HEK293 (cell line): ENCODE results near the gene FANCC.

ENCODE experiments used
- CTCF ChIA-PET: fragments of 350-600 bp; formaldehyde crosslinking; extraction: SDS; loops from one replicate; lab custom pipeline; 2021; ENCODE audit warnings: antibody characterized with exemption; lab: Yijun Ruan, JAX
- POLR2A ChIA-PET: fragments of 300-600 bp; formaldehyde crosslinking; extraction: SDS; loops from one replicate; lab custom pipeline; 2020; ENCODE audit warnings: antibody characterized with exemption, inconsistent platforms; lab: Yijun Ruan, JAX
- H3K27ac ChIP-seq: fragments of 200-500 bp; sonication (Bioruptor generic); 2 replicates; pipeline ENCODE4 v1.5.1; 2014; ENCODE audit warnings: low read depth, low read length, control low read depth, inconsistent platforms; ENCODE audit errors: extremely low read depth
- H3K36me3 ChIP-seq, 2 experiments: fragments of 200-500 bp in 1 of 2; sonication (Bioruptor generic) in 1 of 2; 1 replicate in 1 of 2; 2 replicates in 1 of 2; pipeline ENCODE4 v1.5.1; 2014 to 2017; ENCODE audit warnings: inconsistent platforms in 2 of 2, low read length in 2 of 2; ENCODE audit not compliant: control insufficient read depth in 2 of 2, insufficient read depth in 1 of 2
- H3K4me1 ChIP-seq: fragments of 200-500 bp; sonication (Bioruptor generic); 2 replicates; pipeline ENCODE4 v1.5.1; 2014; ENCODE audit warnings: mild to moderate bottlenecking, low read length, inconsistent platforms; ENCODE audit not compliant: control insufficient read depth, insufficient read depth
- H3K4me3 ChIP-seq: 2 replicates; pipeline ENCODE4 v1.5.1; 2011; ENCODE audit warnings: low read depth, mild to moderate bottlenecking, control low read depth, low read length, moderate library complexity
- H3K9me3 ChIP-seq: fragments of 200-500 bp; sonication (Bioruptor generic); 2 replicates; pipeline ENCODE4 v1.5.1; 2014; ENCODE audit warnings: low read depth, low read length, inconsistent platforms; ENCODE audit not compliant: control insufficient read depth, insufficient read depth
- BCL11A ChIP-seq: fragments of 450-650 bp; formaldehyde crosslinking; IDR thresholded peaks from 2 replicates; pipeline ENCODE4 v1.5.1; 2016; ENCODE audit warnings: low read depth, missing biosample characterization, missing genetic modification characterization
- EGR2 ChIP-seq: fragments of 450-650 bp; formaldehyde crosslinking; IDR thresholded peaks from 2 replicates; pipeline ENCODE4 v1.5.1; 2016; ENCODE audit warnings: low read depth, missing biosample characterization, missing genetic modification characterization
- KLF1 ChIP-seq: fragments of 450-650 bp; formaldehyde crosslinking; IDR thresholded peaks from 2 replicates; pipeline ENCODE4 v1.5.1; 2016; ENCODE audit warnings: missing biosample characterization, missing genetic modification characterization
- YY2 ChIP-seq: fragments of 450-650 bp; formaldehyde crosslinking; IDR thresholded peaks from 2 replicates; pipeline ENCODE4 v1.5.1; 2016; ENCODE audit warnings: missing biosample characterization, missing genetic modification characterization
- ZNF366 ChIP-seq: fragments of 450-650 bp; formaldehyde crosslinking; conservative IDR thresholded peaks from 2 replicates; pipeline ENCODE4 v1.5.1; 2016; ENCODE audit warnings: missing biosample characterization, missing genetic modification characterization
- ZNF626 ChIP-seq: fragments of 450-650 bp; sonication (Bioruptor Pico); formaldehyde crosslinking; IDR thresholded peaks from 2 replicates; pipeline ENCODE4 v1.5.1; 2018; ENCODE audit warnings: missing biosample characterization, missing genetic modification characterization, inconsistent platforms
- ZNF660 ChIP-seq: fragments of 450-650 bp; IDR thresholded peaks from 2 replicates; pipeline ENCODE4 v1.5.1; 2018; ENCODE audit warnings: missing biosample characterization, mild to moderate bottlenecking, missing genetic modification characterization
- TF ChIP-seq, protein P1 (sequence below): fragments of 450-650 bp; formaldehyde crosslinking; IDR thresholded peaks from 2 replicates; pipeline ENCODE4 v1.5.1; 2016; ENCODE audit warnings: missing biosample characterization, missing genetic modification characterization
- TF ChIP-seq, protein P2 (sequence below): fragments of 450-650 bp; formaldehyde crosslinking; IDR thresholded peaks from 2 replicates; pipeline ENCODE4 v1.5.1; 2016; ENCODE audit warnings: missing biosample characterization, missing genetic modification characterization, borderline replicate concordance
- TF ChIP-seq, protein P3 (sequence below): IDR thresholded peaks from 2 replicates; pipeline ENCODE4 v1.6.1; 2011; ENCODE audit warnings: mild to moderate bottlenecking, low read depth, low read length, borderline replicate concordance
- TF ChIP-seq, protein P4 (sequence below): fragments of 450-650 bp; formaldehyde crosslinking; IDR thresholded peaks from 2 replicates; pipeline ENCODE4 v1.5.1; 2016; ENCODE audit warnings: missing biosample characterization, missing genetic modification characterization
- TF ChIP-seq, protein P5 (sequence below): fragments of 450-650 bp; formaldehyde crosslinking; IDR thresholded peaks from 2 replicates; pipeline ENCODE4 v1.5.1; 2016; ENCODE audit warnings: missing biosample characterization, missing genetic modification characterization
- TF ChIP-seq, protein P6 (sequence below): fragments of 450-650 bp; formaldehyde crosslinking; IDR thresholded peaks from 2 replicates; pipeline ENCODE4 v1.5.1; 2017; ENCODE audit warnings: missing biosample characterization, missing genetic modification characterization

Gene FANCC

DNA sequence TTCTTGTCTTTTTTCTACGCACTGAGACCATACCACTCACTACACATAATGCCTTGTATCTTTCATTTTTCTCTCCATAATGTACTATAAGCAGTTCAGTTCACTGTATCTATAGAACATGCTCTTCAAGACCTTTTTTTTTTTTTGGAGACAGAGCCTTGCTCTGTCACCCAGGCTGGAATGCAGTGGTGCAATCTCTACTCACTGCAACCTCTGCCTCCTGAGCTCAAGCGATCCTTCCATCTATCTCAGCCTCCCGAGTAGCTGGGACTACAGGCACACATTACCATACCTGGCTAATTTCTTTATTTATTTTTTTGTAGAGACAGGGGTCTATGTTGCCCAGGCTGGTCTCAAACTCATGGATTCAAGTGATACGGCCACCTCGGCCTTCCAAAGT is 208.7 kb downstream of the FANCC start (continued):
- TF ChIP-seq, protein P1, sequence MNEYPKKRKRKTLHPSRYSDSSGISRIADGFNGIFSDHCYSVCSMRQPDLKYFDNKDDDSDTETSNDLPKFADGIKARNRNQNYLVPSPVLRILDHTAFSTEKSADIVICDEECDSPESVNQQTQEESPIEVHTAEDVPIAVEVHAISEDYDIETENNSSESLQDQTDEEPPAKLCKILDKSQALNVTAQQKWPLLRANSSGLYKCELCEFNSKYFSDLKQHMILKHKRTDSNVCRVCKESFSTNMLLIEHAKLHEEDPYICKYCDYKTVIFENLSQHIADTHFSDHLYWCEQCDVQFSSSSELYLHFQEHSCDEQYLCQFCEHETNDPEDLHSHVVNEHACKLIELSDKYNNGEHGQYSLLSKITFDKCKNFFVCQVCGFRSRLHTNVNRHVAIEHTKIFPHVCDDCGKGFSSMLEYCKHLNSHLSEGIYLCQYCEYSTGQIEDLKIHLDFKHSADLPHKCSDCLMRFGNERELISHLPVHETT (tag by site-specific recombination) = no peak
- TF ChIP-seq YY2 (tag by site-specific recombination) (no peak), KLF1 (no peak), ZNF660 (tag by site-specific recombination) (no peak), ZNF366 (tag by site-specific recombination) (no peak)
- TF ChIP-seq, protein P2, sequence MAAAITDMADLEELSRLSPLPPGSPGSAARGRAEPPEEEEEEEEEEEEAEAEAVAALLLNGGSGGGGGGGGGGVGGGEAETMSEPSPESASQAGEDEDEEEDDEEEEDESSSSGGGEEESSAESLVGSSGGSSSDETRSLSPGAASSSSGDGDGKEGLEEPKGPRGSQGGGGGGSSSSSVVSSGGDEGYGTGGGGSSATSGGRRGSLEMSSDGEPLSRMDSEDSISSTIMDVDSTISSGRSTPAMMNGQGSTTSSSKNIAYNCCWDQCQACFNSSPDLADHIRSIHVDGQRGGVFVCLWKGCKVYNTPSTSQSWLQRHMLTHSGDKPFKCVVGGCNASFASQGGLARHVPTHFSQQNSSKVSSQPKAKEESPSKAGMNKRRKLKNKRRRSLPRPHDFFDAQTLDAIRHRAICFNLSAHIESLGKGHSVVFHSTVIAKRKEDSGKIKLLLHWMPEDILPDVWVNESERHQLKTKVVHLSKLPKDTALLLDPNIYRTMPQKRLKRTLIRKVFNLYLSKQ = no peak
- TF ChIP-seq, protein P3, sequence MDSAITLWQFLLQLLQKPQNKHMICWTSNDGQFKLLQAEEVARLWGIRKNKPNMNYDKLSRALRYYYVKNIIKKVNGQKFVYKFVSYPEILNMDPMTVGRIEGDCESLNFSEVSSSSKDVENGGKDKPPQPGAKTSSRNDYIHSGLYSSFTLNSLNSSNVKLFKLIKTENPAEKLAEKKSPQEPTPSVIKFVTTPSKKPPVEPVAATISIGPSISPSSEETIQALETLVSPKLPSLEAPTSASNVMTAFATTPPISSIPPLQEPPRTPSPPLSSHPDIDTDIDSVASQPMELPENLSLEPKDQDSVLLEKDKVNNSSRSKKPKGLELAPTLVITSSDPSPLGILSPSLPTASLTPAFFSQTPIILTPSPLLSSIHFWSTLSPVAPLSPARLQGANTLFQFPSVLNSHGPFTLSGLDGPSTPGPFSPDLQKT = no peak
- TF ChIP-seq, protein P4, sequence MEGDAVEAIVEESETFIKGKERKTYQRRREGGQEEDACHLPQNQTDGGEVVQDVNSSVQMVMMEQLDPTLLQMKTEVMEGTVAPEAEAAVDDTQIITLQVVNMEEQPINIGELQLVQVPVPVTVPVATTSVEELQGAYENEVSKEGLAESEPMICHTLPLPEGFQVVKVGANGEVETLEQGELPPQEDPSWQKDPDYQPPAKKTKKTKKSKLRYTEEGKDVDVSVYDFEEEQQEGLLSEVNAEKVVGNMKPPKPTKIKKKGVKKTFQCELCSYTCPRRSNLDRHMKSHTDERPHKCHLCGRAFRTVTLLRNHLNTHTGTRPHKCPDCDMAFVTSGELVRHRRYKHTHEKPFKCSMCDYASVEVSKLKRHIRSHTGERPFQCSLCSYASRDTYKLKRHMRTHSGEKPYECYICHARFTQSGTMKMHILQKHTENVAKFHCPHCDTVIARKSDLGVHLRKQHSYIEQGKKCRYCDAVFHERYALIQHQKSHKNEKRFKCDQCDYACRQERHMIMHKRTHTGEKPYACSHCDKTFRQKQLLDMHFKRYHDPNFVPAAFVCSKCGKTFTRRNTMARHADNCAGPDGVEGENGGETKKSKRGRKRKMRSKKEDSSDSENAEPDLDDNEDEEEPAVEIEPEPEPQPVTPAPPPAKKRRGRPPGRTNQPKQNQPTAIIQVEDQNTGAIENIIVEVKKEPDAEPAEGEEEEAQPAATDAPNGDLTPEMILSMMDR (tag by site-specific recombination) = no peak
- TF ChIP-seq, protein P5, sequence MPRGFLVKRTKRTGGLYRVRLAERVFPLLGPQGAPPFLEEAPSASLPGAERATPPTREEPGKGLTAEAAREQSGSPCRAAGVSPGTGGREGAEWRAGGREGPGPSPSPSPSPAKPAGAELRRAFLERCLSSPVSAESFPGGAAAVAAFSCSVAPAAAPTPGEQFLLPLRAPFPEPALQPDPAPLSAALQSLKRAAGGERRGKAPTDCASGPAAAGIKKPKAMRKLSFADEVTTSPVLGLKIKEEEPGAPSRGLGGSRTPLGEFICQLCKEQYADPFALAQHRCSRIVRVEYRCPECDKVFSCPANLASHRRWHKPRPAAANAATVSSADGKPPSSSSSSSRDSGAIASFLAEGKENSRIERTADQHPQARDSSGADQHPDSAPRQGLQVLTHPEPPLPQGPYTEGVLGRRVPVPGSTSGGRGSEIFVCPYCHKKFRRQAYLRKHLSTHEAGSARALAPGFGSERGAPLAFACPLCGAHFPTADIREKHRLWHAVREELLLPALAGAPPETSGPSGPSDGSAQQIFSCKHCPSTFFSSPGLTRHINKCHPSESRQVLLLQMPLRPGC (tag by site-specific recombination) = no peak
- TF ChIP-seq, protein P6, sequence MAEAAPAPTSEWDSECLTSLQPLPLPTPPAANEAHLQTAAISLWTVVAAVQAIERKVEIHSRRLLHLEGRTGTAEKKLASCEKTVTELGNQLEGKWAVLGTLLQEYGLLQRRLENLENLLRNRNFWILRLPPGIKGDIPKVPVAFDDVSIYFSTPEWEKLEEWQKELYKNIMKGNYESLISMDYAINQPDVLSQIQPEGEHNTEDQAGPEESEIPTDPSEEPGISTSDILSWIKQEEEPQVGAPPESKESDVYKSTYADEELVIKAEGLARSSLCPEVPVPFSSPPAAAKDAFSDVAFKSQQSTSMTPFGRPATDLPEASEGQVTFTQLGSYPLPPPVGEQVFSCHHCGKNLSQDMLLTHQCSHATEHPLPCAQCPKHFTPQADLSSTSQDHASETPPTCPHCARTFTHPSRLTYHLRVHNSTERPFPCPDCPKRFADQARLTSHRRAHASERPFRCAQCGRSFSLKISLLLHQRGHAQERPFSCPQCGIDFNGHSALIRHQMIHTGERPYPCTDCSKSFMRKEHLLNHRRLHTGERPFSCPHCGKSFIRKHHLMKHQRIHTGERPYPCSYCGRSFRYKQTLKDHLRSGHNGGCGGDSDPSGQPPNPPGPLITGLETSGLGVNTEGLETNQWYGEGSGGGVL (tag by site-specific recombination) = no peak
- TF ChIP-seq, all 188 proteins: peak for 0

DNA sequence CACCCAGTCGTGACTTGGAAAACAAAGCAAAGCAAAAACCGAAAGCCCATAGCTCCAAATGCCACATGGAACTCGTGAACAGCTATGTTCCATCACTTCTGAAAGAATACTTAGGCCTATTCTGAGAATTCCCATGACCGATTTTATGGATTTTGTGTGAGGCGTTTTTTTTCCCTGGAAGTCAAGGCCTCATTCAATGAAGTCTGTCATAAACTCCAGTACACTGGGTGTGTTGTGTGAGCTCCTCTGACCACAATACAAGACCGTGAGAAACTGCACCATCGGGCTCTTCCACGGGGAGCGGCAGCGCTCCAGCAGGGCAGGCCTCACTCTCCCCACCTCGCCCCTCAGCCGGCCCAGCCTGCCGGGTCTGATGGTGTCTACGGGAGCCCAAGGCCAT is 209.5 kb downstream of the FANCC start:
- no peak overlapping the region for H3K4me3 ChIP-seq
- no peak for TF ChIP-seq ZNF626
- TF ChIP-seq EGR2 (tag by site-specific recombination) = no peak
- no peak for TF ChIP-seq BCL11A
- no peaks in the 10 kb centered on the region for H3K4me1 ChIP-seq
- H3K36me3 ChIP-seq = peaks cover 0 to 43% of the 10 kb centered on the region in 2 experiments; a peak in 1 of 3 replicates
- CTCF ChIA-PET = interaction anchor here (0.6 kb wide), 1 partner anchor 60 kb away, joined by 3 read pairs; no protein-coding TSS in a partner anchor
- POLR2A ChIA-PET = no interaction called here
- no peaks in the 10 kb centered on the region for H3K9me3 ChIP-seq
- no peak overlapping the region for H3K27ac ChIP-seq
